Esophagus muscularis mucosa (tissue), 3 donors: ENCODE measurements around the gene IL12A.

Experiments used
- POLR2AphosphoS5 ChIP-seq, 2 donors: sonication (generic); formaldehyde crosslinking; IDR thresholded peaks; one replicate each; pipeline ENCODE4 v1.6.1; 2017; ENCODE audit warnings: antibody characterized with exemption in 2 of 2
- TF ChIP-seq, protein P1 (sequence below), 3 experiments: fragments of 200-600 bp in 2 of 3; fragments of 450-650 bp in 1 of 3; sonication (generic) in 2 of 3; IDR thresholded peaks; one replicate each; pipeline ENCODE4 v1.5.1; 2017 to 2019; ENCODE audit warnings: antibody characterized with exemption in 3 of 3, mild to moderate bottlenecking in 2 of 3, moderate library complexity in 1 of 3

DNA sequence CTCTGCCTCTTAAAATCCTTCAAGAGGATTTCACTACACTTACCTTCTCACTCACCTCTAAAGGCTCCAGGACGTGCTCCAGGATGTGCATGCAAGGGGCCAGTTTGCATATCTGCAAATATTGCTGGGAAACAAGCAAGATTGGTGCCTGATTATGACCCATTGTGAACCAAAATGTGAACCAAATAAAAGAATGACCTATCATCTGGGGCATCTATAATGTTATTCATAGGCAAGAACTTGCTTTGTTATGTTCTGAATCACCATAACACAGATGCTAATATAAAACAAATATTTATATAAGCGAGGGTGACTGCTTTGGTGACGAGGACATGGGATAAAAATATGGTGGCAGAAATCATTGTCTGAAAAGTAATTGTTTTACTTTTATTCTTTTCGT is 5.5 kb downstream of the IL12A start:
- TF ChIP-seq, protein P1, sequence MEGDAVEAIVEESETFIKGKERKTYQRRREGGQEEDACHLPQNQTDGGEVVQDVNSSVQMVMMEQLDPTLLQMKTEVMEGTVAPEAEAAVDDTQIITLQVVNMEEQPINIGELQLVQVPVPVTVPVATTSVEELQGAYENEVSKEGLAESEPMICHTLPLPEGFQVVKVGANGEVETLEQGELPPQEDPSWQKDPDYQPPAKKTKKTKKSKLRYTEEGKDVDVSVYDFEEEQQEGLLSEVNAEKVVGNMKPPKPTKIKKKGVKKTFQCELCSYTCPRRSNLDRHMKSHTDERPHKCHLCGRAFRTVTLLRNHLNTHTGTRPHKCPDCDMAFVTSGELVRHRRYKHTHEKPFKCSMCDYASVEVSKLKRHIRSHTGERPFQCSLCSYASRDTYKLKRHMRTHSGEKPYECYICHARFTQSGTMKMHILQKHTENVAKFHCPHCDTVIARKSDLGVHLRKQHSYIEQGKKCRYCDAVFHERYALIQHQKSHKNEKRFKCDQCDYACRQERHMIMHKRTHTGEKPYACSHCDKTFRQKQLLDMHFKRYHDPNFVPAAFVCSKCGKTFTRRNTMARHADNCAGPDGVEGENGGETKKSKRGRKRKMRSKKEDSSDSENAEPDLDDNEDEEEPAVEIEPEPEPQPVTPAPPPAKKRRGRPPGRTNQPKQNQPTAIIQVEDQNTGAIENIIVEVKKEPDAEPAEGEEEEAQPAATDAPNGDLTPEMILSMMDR (IDR thresholded peaks at IDR 0.05): no peak
- no peak for TF ChIP-seq POLR2AphosphoS5 (IDR thresholded peaks at IDR 0.05)
